NCI-H1105 (cell line): ENCODE results near the gene WDR46.

ENCODE experiments used
- DNase-seq: peaks from one replicate; lab custom pipeline; 2025; lab: John Stamatoyannopoulos, UW

Gene WDR46

GRCh38 chr6:33288921-33289783 is at the start of gene WDR46, which contains the start of gene PFDN6:
Gene WDR46, minus strand, starts transcription at chr6:33289239. Its CDS starts 69 bp downstream, at chr6:33289170.
Gene PFDN6, plus strand, starts transcription at chr6:33289601. Its CDS starts 256 bp downstream, at chr6:33289857.
- peak; percentile 77 for DNase-seq

- DNase-seq, result no peak
These were observed 47.5 kb upstream of the WDR46 start for GRCh38 chr6:33336495-33336894.

- no peak for DNase-seq
These were observed 46.9 kb upstream of the WDR46 start for GRCh38 chr6:33335916-33336315.

- no peak for DNase-seq
These were observed 44.6 kb upstream of the WDR46 start for GRCh38 chr6:33333666-33334065.

GRCh38 chr6:33330736-33331135 is 41.7 kb upstream of the WDR46 start:
- no peak for DNase-seq

GRCh38 chr6:33329058-33329457 is 40.0 kb upstream of the WDR46 start:
- DNase-seq, result no peak

- DNase-seq, result no peak
These were observed 35.1 kb upstream of the WDR46 start for GRCh38 chr6:33324125-33324524.

GRCh38 chr6:33323623-33323948 is 34.5 kb upstream of the WDR46 start:
- DNase-seq, result peak; percentile 66

GRCh38 chr6:33321227-33321626 is 32.2 kb upstream of the WDR46 start:
- no peak for DNase-seq

- DNase-seq, result no peak
These were observed 31.5 kb upstream of the WDR46 start for GRCh38 chr6:33320315-33321181.

- no peak for DNase-seq
These were observed 30.9 kb upstream of the WDR46 start for GRCh38 chr6:33319939-33320314.

- DNase-seq, result no peak
These were observed 29.5 kb upstream of the WDR46 start for GRCh38 chr6:33318426-33319073.

- DNase-seq, result peak; percentile 100
These were observed 28.8 kb upstream of the WDR46 start, which contains the start of gene ZBTB22 for GRCh38 chr6:33317669-33318425. Gene ZBTB22, minus strand, starts transcription at chr6:33317744. Its CDS starts 828 bp downstream, at chr6:33316916.

GRCh38 chr6:33317419-33317668 is 28.3 kb upstream of the WDR46 start:
- DNase-seq, result no peak

- no peak for DNase-seq
These were observed 27.8 kb upstream of the WDR46 start for GRCh38 chr6:33316603-33317418.

GRCh38 chr6:33315793-33316602 is 27.0 kb upstream of the WDR46 start:
- DNase-seq, result no peak

- no peak for DNase-seq
These were observed 26.1 kb upstream of the WDR46 start for GRCh38 chr6:33314943-33315792.

GRCh38 chr6:33314515-33314942 is 25.5 kb upstream of the WDR46 start:
- DNase-seq, result peak; percentile 30
